Body of pancreas (tissue), 4 donors: Measurements from ENCODE around the gene P4HA1. TPM values are rescaled to one million over a fixed set of nuclear protein-coding genes. Genes with fewer than 3 reads are reported as not detected.
A peak's percentile ranks its signal among the peaks of the same experiment; 100 is the strongest.

Source experiments
- ATAC-seq: fragments of 150-250 bp; one replicate; pipeline ENCODE4 v1.9.1; 2016
- DNase-seq, 4 donors: peaks; one replicate each; pipeline ENCODE4 v3.0.0-alpha.2; 2019
- H3K27ac ChIP-seq, 4 donors: fragments of 200-600 bp; sonication (generic); 1 replicate in 3 of 4; 2 replicates in 1 of 4; pipeline versions ENCODE4 v1.5.1 to v1.6.1; 2016 to 2019; ENCODE audit warnings: mild to moderate bottlenecking in 1 of 4, mixed read lengths in 1 of 4, moderate library complexity in 1 of 4
- H3K27me3 ChIP-seq, 2 donors: fragments of 200-600 bp; sonication (generic); one replicate each; pipeline ENCODE4 v1.6.0; 2016; ENCODE audit warnings: mild to moderate bottlenecking in 1 of 2
- H3K36me3 ChIP-seq, 2 donors: fragments of 200-600 bp; sonication (generic); replicated peaks in 1 of 2; 2 replicates each; pipeline ENCODE4 v1.5.1; 2016; ENCODE audit warnings: low read depth in 2 of 2; ENCODE audit not compliant: insufficient read depth in 1 of 2
- H3K4me1 ChIP-seq: fragments of 200-600 bp; sonication (generic); one replicate; pipeline ENCODE4 v1.6.0; 2016
- H3K4me3 ChIP-seq, 2 donors: fragments of 200-600 bp; sonication (generic); 1 replicate in 1 of 2; 2 replicates in 1 of 2; pipeline ENCODE4 v1.5.1; 2016 to 2019
- H3K9me3 ChIP-seq, 3 donors: fragments of 200-600 bp; sonication (generic); 1 replicate in 2 of 3; 2 replicates in 1 of 3; pipeline ENCODE4 v1.5.1; 2016
- CTCF ChIP-seq, 7 experiments: fragments of 450-650 bp in 4 of 7; fragments of 200-600 bp in 3 of 7; sonication (generic) in 3 of 7; IDR thresholded peaks; one replicate each; pipeline ENCODE4 v1.5.1; 2016 to 2019; ENCODE audit warnings: antibody characterized with exemption in 7 of 7
- POLR2A ChIP-seq, 3 donors: fragments of 450-650 bp; IDR thresholded peaks; one replicate each; pipeline ENCODE4 v1.6.1; 2016; ENCODE audit warnings: antibody characterized with exemption in 3 of 3, mild to moderate bottlenecking in 2 of 3
- WGBS, 2 donors: methylation state at CpG; one replicate each; pipeline ENCODE4 v1.1.5; 2017; 5-methylcytosine and 5-hydroxymethylcytosine counted together
- intact Hi-C: fragments of 100-400 bp; cut with DNase I; formaldehyde crosslinking; loops from one replicate; pipeline ENCODE4 v1.15.1; 2023
- total RNA-seq, 2 donors: library from RNA; depleted of rRNA; stranded (reverse); fragments of >200 nt; gene quantifications; one replicate each; pipeline ENCODE4 v1.1.0, GENCODE V29; 2016

The P4HA1 gene
- total RNA-seq, 2 donors from 2014 or later, result 11.9 to 21.5 TPM

DNA sequence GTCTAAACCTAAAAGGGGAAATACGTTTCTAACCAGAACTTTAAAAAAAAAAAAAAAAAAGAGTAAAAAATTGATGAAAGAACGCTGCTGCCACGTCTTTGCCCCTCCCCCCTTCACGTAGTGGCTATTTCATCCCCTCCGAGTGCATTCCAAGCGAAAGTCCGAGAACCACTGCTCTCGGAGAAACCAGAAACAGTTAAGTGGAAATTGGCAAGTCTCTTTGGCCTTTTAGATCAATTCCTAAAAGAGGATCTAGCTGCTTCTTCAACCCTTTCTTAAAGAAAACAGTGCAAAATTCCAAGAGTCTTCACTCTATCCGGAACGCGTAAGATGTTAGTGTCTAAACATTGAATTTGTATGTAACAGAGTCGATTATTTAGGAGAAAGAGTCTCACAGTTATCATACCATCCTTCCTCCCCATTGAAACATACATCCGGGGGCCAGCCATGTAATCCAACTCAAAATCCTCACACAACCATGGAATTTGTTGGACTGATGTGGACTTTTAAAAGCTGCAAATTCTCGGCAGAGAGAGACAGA, 1.1 kb downstream of the P4HA1 start:
- H3K9me3 ChIP-seq, result no peaks in the 10 kb centered on the region
- peak overlapping the region; percentile 88 to 93 (median 90) for H3K27ac ChIP-seq
- H3K27me3 ChIP-seq, result no peaks in the 10 kb centered on the region
- no peak for ATAC-seq
- no peaks in the 10 kb centered on the region for H3K36me3 ChIP-seq
- H3K4me1 ChIP-seq, result peaks cover 29% of the 10 kb centered on the region
- peak; percentile 43 to 62 (median 51) for DNase-seq
- intact Hi-C loops, result no loop called here
- 0 to 1% methylated on average over 14 of the region's 14 CpGs for WGBS, 2 donors
- peak overlapping the region; percentile 32 to 49 for H3K4me3 ChIP-seq
- TF ChIP-seq POLR2A (IDR thresholded peaks at IDR 0.05), result no peak
- no peak for TF ChIP-seq CTCF (IDR thresholded peaks at IDR 0.05)

DNA sequence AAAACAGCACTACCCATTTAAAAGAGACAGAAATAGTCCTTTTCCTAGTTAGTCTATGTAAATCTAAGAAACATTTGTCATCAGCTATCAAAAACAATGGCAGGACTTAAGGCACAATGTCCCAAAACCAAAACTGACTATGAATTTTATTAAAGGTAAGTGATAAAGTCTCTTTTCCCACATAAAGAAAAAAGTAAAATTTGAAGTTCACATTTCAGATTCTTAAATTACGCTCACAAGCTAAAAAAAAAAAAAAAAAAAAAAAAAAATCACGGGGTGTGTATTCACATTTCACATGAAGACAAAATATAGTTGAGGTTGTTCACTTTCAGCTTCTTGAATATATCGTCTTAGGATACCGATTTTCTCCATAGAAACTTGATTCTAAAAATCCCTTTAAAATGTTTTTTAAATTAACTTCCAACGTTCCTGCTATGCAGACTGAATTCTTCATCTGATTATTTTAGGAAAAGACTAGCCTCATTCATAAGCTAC, 1.6 kb downstream of the P4HA1 start:
- WGBS, 2 donors, result 6% methylated on average over 5 of the region's 5 CpGs
- ATAC-seq, result no peak
- TF ChIP-seq CTCF (IDR thresholded peaks at IDR 0.05), result no peak
- no peak for TF ChIP-seq POLR2A (IDR thresholded peaks at IDR 0.05)
- DNase-seq, result no peak
- H3K9me3 ChIP-seq, result no peaks in the 10 kb centered on the region
- H3K4me3 ChIP-seq, result peak overlapping the region in 1 of 2 donors; percentile 32
- H3K27ac ChIP-seq, result peak overlapping the region in 3 of 4 donors; percentile 88 to 93 (median 89)
- intact Hi-C loops, result no loop called here
- no peaks in the 10 kb centered on the region for H3K27me3 ChIP-seq
- peaks cover 29% of the 10 kb centered on the region for H3K4me1 ChIP-seq
- H3K36me3 ChIP-seq, result no peaks in the 10 kb centered on the region

DNA sequence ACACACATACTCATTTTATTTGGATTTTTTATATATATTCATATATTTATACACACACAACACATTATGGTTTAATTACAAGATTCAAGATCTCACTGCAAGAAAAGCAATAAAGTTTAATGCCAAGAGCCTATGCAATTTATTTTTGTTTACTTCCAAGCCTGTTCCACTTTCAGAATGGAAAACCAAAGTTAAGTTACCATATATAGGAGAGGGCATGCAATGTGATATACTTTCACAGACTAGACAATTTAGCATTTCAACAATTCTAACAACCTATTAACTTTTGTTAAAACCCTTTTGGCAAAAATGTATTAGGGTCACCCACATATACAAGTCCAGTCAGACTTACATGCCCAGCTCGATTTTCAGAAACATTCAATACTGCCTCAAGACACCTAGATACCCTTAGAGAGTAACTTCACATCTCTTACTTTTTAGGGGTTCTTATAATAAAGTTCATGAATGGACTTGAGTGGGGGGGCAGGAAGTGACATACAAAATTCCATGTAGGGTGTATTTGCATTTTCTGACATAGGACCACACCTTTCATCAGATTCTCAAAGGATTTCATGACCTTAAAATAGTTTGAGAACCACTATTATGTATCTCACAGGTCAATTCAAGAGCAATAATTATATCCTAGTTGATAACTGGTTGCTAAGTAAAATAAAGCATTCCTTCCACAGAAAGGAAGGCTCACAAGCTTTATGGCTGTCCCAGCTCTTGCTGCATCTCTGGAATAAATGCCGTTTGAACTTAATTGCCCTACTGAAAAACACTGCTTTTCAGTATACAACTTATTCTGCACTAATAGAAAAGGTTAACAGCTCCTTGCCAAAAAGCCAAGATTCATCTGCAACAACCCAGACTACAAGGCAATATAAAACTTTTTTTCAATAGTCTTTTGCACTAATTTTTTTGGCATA, 2.5 kb downstream of the P4HA1 start:
- intact Hi-C loops, result no loop called here
- H3K4me3 ChIP-seq, result no peak overlapping the region
- no peaks in the 10 kb centered on the region for H3K36me3 ChIP-seq
- H3K27ac ChIP-seq, result no peak overlapping the region
- peaks cover 29% of the 10 kb centered on the region for H3K4me1 ChIP-seq
- no peak for DNase-seq
- WGBS, 2 donors, result 45 to 54% methylated on average over 2 of the region's 2 CpGs
- TF ChIP-seq CTCF (IDR thresholded peaks at IDR 0.05) (no peak), POLR2A (IDR thresholded peaks at IDR 0.05) (no peak)
- no peaks in the 10 kb centered on the region for H3K27me3 ChIP-seq
- no peaks in the 10 kb centered on the region for H3K9me3 ChIP-seq
- no peak for ATAC-seq

GRCh38 chr10:73092830-73093229, 3.8 kb downstream of the P4HA1 start:
- H3K9me3 ChIP-seq, result no peaks in the 10 kb centered on the region
- WGBS, 2 donors, result 93 to 94% methylated on average over 3 of the region's 3 CpGs
- intact Hi-C loops, result no loop called here
- no peak for TF ChIP-seq POLR2A (IDR thresholded peaks at IDR 0.05)
- no peak for TF ChIP-seq CTCF (IDR thresholded peaks at IDR 0.05)
- no peak for ATAC-seq
- no peaks in the 10 kb centered on the region for H3K27me3 ChIP-seq
- no peak overlapping the region for H3K27ac ChIP-seq
- no peaks in the 10 kb centered on the region for H3K36me3 ChIP-seq
- peaks cover 38% of the 10 kb centered on the region for H3K4me1 ChIP-seq
- no peak for DNase-seq
- no peak overlapping the region for H3K4me3 ChIP-seq
